ENCODE data around the gene DPM3. TPM values are rescaled to one million over a fixed set of nuclear protein-coding genes. Genes with fewer than 3 reads are reported as not detected.

The DPM3 gene
- polyA plus RNA-seq, 1 of the 3 experiments (the other 2 are of a cell fraction) = 317 TPM

DNA sequence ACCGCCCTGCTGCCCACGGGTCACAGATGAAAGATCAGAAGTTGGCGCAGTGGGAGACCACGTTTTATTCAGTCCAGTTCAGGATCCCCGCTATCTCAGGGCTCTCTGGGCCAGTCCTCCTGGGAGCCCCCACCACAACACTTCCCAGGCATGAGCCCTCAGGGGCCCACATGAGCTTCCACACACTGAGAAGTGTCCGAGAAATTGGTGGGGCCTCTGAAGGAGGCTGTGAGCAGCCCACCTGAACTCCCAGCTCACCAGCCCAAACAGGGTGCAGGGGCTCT is 45.4 kb upstream of the DPM3 start:
- no peak overlapping the region for H3K4me3 ChIP-seq (ENCODE audit: low read depth in 2 of 2, low read length in 1 of 2)
- H3K4me2 ChIP-seq = no peak overlapping the region
- CTCF ChIA-PET = interaction anchor here (0.9 to 5.4 kb wide), 7 partner anchors 8 to 56 kb away, joined by 3 to 60 read pairs (median 4); partner anchors contain the start of genes KRTCAP2 and TRIM46
- no peak overlapping the region for H3K9ac ChIP-seq
- H3K27me3 ChIP-seq (ENCODE audit: insufficient read depth) = no peaks in the 10 kb centered on the region
- H2AFZ ChIP-seq (ENCODE audit: low read depth) = no peak overlapping the region
- DNase-seq = no peak
- no peaks in the 10 kb centered on the region for H4K20me1 ChIP-seq (ENCODE audit: insufficient read depth)
- H3K9me2 ChIP-seq = no peaks in the 10 kb centered on the region
- peaks cover 4% of the 10 kb centered on the region for H3F3A ChIP-seq (replicated peaks; ENCODE audit: insufficient read depth)
- TF ChIP-seq YY1 (IDR thresholded peaks at IDR 0.05; ENCODE audit: low read depth) (no peak), GABPA (IDR thresholded peaks at IDR 0.05; ENCODE audit: low read depth) (no peak), NFIC (IDR thresholded peaks at IDR 0.05; ENCODE audit: borderline replicate concordance) (no peak)
- TF ChIP-seq, protein P1, sequence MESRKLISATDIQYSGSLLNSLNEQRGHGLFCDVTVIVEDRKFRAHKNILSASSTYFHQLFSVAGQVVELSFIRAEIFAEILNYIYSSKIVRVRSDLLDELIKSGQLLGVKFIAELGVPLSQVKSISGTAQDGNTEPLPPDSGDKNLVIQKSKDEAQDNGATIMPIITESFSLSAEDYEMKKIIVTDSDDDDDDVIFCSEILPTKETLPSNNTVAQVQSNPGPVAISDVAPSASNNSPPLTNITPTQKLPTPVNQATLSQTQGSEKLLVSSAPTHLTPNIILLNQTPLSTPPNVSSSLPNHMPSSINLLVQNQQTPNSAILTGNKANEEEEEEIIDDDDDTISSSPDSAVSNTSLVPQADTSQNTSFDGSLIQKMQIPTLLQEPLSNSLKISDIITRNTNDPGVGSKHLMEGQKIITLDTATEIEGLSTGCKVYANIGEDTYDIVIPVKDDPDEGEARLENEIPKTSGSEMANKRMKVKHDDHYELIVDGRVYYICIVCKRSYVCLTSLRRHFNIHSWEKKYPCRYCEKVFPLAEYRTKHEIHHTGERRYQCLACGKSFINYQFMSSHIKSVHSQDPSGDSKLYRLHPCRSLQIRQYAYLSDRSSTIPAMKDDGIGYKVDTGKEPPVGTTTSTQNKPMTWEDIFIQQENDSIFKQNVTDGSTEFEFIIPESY (IDR thresholded peaks at IDR 0.05; ENCODE audit: borderline replicate concordance, low read depth) = no peak
- TF ChIP-seq, protein P2, sequence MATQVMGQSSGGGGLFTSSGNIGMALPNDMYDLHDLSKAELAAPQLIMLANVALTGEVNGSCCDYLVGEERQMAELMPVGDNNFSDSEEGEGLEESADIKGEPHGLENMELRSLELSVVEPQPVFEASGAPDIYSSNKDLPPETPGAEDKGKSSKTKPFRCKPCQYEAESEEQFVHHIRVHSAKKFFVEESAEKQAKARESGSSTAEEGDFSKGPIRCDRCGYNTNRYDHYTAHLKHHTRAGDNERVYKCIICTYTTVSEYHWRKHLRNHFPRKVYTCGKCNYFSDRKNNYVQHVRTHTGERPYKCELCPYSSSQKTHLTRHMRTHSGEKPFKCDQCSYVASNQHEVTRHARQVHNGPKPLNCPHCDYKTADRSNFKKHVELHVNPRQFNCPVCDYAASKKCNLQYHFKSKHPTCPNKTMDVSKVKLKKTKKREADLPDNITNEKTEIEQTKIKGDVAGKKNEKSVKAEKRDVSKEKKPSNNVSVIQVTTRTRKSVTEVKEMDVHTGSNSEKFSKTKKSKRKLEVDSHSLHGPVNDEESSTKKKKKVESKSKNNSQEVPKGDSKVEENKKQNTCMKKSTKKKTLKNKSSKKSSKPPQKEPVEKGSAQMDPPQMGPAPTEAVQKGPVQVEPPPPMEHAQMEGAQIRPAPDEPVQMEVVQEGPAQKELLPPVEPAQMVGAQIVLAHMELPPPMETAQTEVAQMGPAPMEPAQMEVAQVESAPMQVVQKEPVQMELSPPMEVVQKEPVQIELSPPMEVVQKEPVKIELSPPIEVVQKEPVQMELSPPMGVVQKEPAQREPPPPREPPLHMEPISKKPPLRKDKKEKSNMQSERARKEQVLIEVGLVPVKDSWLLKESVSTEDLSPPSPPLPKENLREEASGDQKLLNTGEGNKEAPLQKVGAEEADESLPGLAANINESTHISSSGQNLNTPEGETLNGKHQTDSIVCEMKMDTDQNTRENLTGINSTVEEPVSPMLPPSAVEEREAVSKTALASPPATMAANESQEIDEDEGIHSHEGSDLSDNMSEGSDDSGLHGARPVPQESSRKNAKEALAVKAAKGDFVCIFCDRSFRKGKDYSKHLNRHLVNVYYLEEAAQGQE (IDR thresholded peaks at IDR 0.05; ENCODE audit: low read depth, low read length) = no peak
- H3K79me2 ChIP-seq (ENCODE audit: insufficient read depth) = no peaks in the 10 kb centered on the region
- H3K27ac ChIP-seq (ENCODE audit: low read depth in 2 of 2, low read length in 1 of 2) = peak overlapping the region in 1 of 2 experiments; percentile 62; a peak in 1 of 4 replicates
- H3K4me1 ChIP-seq (ENCODE audit: control insufficient read depth in 1 of 2, insufficient read depth in 2 of 2, low read depth in 1 of 2, low read length in 1 of 2) = peaks cover 0 to 25% of the 10 kb centered on the region in 2 experiments; a peak in 1 of 4 replicates
- no peaks in the 10 kb centered on the region for H3K9me3 ChIP-seq
- H3K36me3 ChIP-seq (replicated peaks in 1 of 2; ENCODE audit: control insufficient read depth in 1 of 2, insufficient read depth in 2 of 2, low read length in 1 of 2) = peaks cover 1 to 17% of the 10 kb centered on the region in 2 experiments
- POLR2A ChIA-PET = interaction anchor here (0.6 to 2.0 kb wide), 2 partner anchors 8 to 11 kb away, joined by 3 to 19 read pairs; no protein-coding TSS in a partner anchor
- WGBS (ENCODE audit: low lambda C conversion rate) = 80% methylated on average over 5 of the region's 6 CpGs

DNA sequence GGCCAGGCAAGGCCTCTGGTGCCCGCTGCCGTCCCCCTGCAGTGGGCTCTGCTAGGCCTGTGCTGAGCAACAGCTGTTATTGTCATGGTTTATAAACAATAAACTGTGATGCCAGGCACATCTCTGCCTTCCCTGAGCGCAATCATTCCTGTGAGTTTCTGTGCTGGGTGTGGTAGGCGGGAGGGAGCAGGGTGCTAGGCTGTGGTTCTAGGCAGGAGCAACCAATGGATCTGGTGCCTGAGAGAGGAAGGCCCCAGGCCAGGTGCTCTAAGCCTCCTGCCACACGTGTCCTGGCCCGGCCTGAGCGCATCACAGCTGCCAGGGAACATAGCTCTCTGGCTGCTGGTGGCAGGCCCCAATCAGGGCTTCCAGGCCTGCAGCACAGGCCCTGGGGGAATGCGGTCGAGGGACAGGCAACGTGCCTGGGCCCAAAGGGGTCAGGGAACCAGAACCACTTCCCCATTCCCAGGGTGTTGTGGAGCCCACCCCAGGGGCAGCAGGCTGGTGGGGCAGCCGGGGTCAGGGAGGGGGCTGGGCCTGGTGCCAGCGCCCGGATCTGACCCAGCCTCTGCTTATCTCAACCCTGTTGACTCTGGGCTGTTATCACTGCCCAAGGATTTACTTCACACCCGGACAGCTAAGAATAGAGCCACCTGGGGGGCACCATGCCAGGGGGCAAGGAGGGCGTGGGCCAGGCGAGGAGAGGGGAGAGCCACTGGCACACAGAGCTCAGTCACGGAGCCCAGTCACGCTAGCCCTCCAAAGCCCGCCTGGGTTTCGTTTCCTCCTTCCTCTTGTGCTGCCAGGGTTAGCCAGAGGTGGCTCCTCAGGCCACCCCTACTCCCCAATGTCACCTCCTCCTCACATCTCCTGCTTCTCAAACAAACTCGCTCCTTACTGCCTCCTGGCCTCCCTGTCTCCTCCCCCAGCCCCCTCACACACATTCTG is 44.8 kb upstream of the DPM3 start:
- WGBS (ENCODE audit: low lambda C conversion rate) = 77% methylated on average over 14 of the region's 21 CpGs
- Histone ChIP-seq H3K79me2 (ENCODE audit: insufficient read depth) (no peaks in the 10 kb centered on the region), H3K9ac (no peak overlapping the region), H3K4me2 (no peak overlapping the region), H3K4me3 (ENCODE audit: low read depth in 2 of 2, low read length in 1 of 2) (no peak overlapping the region), H3K9me2 (no peaks in the 10 kb centered on the region), H2AFZ (ENCODE audit: low read depth) (no peak overlapping the region), H3K36me3 (replicated peaks in 1 of 2; ENCODE audit: control insufficient read depth in 1 of 2, insufficient read depth in 2 of 2, low read length in 1 of 2) (peaks cover 4 to 17% of the 10 kb centered on the region in 2 experiments), H3K27me3 (ENCODE audit: insufficient read depth) (no peaks in the 10 kb centered on the region), H3K9me3 (no peaks in the 10 kb centered on the region), H3K4me1 (ENCODE audit: control insufficient read depth in 1 of 2, insufficient read depth in 2 of 2, low read depth in 1 of 2, low read length in 1 of 2) (peaks cover 0 to 25% of the 10 kb centered on the region in 2 experiments; a peak in 1 of 4 replicates), H3F3A (replicated peaks; ENCODE audit: insufficient read depth) (peaks cover 4% of the 10 kb centered on the region), H4K20me1 (ENCODE audit: insufficient read depth) (no peaks in the 10 kb centered on the region), H3K27ac (ENCODE audit: low read depth in 2 of 2, low read length in 1 of 2) (peak overlapping the region in 1 of 2 experiments; percentile 62; a peak in 1 of 4 replicates)
- ChIA-PET POLR2A (interaction anchor here (1.0 to 2.0 kb wide), 3 partner anchors 9 to 59 kb away, joined by 3 to 19 read pairs (median 9); no protein-coding TSS in a partner anchor), CTCF (interaction anchor here (0.9 to 5.4 kb wide), 12 partner anchors 9 to 100 kb away, joined by 3 to 60 read pairs (median 4); partner anchors contain the start of genes KRTCAP2 and TRIM46)
- peak; percentile 71 for DNase-seq
- 0 out of 2 replicates have a peak, but pooled peaks have one; percentile 26 for TF ChIP-seq FOXJ3 (CRISPR knock-in tag; IDR thresholded peaks at IDR 0.05)
- no peak for TF ChIP-seq RAD21 (IDR thresholded peaks at IDR 0.05; ENCODE audit: low read length)
- TF ChIP-seq POLR2AphosphoS5 (IDR thresholded peaks at IDR 0.05; ENCODE audit: low read depth, low read length) = no peak
- TF ChIP-seq, protein P2 (IDR thresholded peaks at IDR 0.05; ENCODE audit: low read depth, low read length) = no peak
- TF ChIP-seq YY1 (IDR thresholded peaks at IDR 0.05; ENCODE audit: low read depth) = no peak
- no peak for TF ChIP-seq ELF1 (IDR thresholded peaks at IDR 0.05)
- TF ChIP-seq, protein P3, sequence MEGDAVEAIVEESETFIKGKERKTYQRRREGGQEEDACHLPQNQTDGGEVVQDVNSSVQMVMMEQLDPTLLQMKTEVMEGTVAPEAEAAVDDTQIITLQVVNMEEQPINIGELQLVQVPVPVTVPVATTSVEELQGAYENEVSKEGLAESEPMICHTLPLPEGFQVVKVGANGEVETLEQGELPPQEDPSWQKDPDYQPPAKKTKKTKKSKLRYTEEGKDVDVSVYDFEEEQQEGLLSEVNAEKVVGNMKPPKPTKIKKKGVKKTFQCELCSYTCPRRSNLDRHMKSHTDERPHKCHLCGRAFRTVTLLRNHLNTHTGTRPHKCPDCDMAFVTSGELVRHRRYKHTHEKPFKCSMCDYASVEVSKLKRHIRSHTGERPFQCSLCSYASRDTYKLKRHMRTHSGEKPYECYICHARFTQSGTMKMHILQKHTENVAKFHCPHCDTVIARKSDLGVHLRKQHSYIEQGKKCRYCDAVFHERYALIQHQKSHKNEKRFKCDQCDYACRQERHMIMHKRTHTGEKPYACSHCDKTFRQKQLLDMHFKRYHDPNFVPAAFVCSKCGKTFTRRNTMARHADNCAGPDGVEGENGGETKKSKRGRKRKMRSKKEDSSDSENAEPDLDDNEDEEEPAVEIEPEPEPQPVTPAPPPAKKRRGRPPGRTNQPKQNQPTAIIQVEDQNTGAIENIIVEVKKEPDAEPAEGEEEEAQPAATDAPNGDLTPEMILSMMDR (IDR thresholded peaks at IDR 0.05) = no peak
- TF ChIP-seq RXRA (IDR thresholded peaks at IDR 0.05; ENCODE audit: borderline replicate concordance, low read depth) = no peak
- TF ChIP-seq MXI1 (IDR thresholded peaks at IDR 0.05; ENCODE audit: low read depth, low read length) = peak; percentile 26; the same call in 1 of the 2 replicates
- no peak for TF ChIP-seq MEF2A (IDR thresholded peaks at IDR 0.05; ENCODE audit: borderline replicate concordance, low read depth)

All from SK-N-SH (cell line).